Breast epithelium (tissue), 3 donors: Measurements from ENCODE around the gene ZDHHC23.

Experiments
- CTCF ChIP-seq, 3 donors: fragments of 450-650 bp; IDR thresholded peaks; one replicate each; pipeline ENCODE4 v1.5.1; 2016 to 2017; ENCODE audit warnings: antibody characterized with exemption in 3 of 3, mild to moderate bottlenecking in 3 of 3, moderate library complexity in 3 of 3
- POLR2A ChIP-seq: fragments of 450-650 bp; IDR thresholded peaks from one replicate; pipeline ENCODE4 v1.6.1; 2016; ENCODE audit warnings: antibody characterized with exemption, mild to moderate bottlenecking, moderate library complexity

GRCh38 chr3:113910966-113911365 is 36.8 kb upstream of the ZDHHC23 start:
- no peak for TF ChIP-seq POLR2A
- TF ChIP-seq CTCF (IDR thresholded peaks at IDR 0.05): no peak
